Activated effector memory CD4-positive, alpha-beta T cell treated with anti-CD3 and anti-CD28 coated beads, Interleukin-2, amount 50 U/mL, for 16 hours (primary cell): Measurements from ENCODE around the gene SORCS2.

ENCODE experiments used
- DNase-seq: peaks from one replicate; pipeline ENCODE4 v3.0.0-alpha.2; 2020

SORCS2 gene

GRCh38 chr4:7248857-7249256 is 56.5 kb downstream of the SORCS2 start:
- no peak for DNase-seq

- no peak for DNase-seq
These were observed 59.0 kb downstream of the SORCS2 start for GRCh38 chr4:7251321-7251720.

GRCh38 chr4:7252051-7252450 is 59.7 kb downstream of the SORCS2 start:
- DNase-seq: no peak

- DNase-seq: no peak
These were observed 60.4 kb downstream of the SORCS2 start for GRCh38 chr4:7252510-7253340.

GRCh38 chr4:7253341-7253700 is 61.0 kb downstream of the SORCS2 start:
- DNase-seq: no peak

GRCh38 chr4:7253837-7254236 is 61.5 kb downstream of the SORCS2 start:
- DNase-seq: no peak

GRCh38 chr4:7254736-7255487 is 62.6 kb downstream of the SORCS2 start:
- DNase-seq: no peak

GRCh38 chr4:7255488-7255881 is 63.1 kb downstream of the SORCS2 start:
- DNase-seq: no peak

GRCh38 chr4:7255996-7256395 is 63.7 kb downstream of the SORCS2 start:
- DNase-seq: no peak

GRCh38 chr4:7256984-7257810 is 64.9 kb downstream of the SORCS2 start:
- DNase-seq: no peak

GRCh38 chr4:7259039-7259438 is 66.7 kb downstream of the SORCS2 start:
- DNase-seq: no peak

GRCh38 chr4:7260569-7260968 is 68.2 kb downstream of the SORCS2 start:
- no peak for DNase-seq

- no peak for DNase-seq
These were observed 68.7 kb downstream of the SORCS2 start for GRCh38 chr4:7261087-7261486.

GRCh38 chr4:7261536-7261935 is 69.2 kb downstream of the SORCS2 start:
- DNase-seq: no peak

GRCh38 chr4:7262134-7262533 is 69.8 kb downstream of the SORCS2 start:
- DNase-seq: no peak

- DNase-seq: no peak
These were observed 70.8 kb downstream of the SORCS2 start for GRCh38 chr4:7263166-7263565.

GRCh38 chr4:7264694-7265093 is 72.4 kb downstream of the SORCS2 start:
- DNase-seq: no peak

GRCh38 chr4:7266525-7267292 is 74.4 kb downstream of the SORCS2 start:
- DNase-seq: no peak

- DNase-seq: no peak
These were observed 75.5 kb downstream of the SORCS2 start for GRCh38 chr4:7267829-7268228.

GRCh38 chr4:7268941-7269340 is 76.6 kb downstream of the SORCS2 start:
- no peak for DNase-seq

- no peak for DNase-seq
These were observed 77.8 kb downstream of the SORCS2 start for GRCh38 chr4:7270121-7270520.

- DNase-seq: no peak
These were observed 80.1 kb downstream of the SORCS2 start for GRCh38 chr4:7272404-7272803.
